ENCODE results near the gene TRMT2A.
A peak's percentile ranks its signal among the peaks of the same experiment; 100 is the strongest.

The TRMT2A gene

GRCh38 chr22:20090730-20091240 lies 26.2 kb downstream of the TRMT2A start:
- peak in 1 of 2 experiments; percentile 36 for DNase-seq (ENCODE audit: low read depth in 1 of 2, low spot score in 1 of 2)
- TF ChIP-seq, protein P1, sequence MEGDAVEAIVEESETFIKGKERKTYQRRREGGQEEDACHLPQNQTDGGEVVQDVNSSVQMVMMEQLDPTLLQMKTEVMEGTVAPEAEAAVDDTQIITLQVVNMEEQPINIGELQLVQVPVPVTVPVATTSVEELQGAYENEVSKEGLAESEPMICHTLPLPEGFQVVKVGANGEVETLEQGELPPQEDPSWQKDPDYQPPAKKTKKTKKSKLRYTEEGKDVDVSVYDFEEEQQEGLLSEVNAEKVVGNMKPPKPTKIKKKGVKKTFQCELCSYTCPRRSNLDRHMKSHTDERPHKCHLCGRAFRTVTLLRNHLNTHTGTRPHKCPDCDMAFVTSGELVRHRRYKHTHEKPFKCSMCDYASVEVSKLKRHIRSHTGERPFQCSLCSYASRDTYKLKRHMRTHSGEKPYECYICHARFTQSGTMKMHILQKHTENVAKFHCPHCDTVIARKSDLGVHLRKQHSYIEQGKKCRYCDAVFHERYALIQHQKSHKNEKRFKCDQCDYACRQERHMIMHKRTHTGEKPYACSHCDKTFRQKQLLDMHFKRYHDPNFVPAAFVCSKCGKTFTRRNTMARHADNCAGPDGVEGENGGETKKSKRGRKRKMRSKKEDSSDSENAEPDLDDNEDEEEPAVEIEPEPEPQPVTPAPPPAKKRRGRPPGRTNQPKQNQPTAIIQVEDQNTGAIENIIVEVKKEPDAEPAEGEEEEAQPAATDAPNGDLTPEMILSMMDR (IDR thresholded peaks at IDR 0.05; ENCODE audit: insufficient read depth, low read length): no peak
- TF ChIP-seq, protein P2, sequence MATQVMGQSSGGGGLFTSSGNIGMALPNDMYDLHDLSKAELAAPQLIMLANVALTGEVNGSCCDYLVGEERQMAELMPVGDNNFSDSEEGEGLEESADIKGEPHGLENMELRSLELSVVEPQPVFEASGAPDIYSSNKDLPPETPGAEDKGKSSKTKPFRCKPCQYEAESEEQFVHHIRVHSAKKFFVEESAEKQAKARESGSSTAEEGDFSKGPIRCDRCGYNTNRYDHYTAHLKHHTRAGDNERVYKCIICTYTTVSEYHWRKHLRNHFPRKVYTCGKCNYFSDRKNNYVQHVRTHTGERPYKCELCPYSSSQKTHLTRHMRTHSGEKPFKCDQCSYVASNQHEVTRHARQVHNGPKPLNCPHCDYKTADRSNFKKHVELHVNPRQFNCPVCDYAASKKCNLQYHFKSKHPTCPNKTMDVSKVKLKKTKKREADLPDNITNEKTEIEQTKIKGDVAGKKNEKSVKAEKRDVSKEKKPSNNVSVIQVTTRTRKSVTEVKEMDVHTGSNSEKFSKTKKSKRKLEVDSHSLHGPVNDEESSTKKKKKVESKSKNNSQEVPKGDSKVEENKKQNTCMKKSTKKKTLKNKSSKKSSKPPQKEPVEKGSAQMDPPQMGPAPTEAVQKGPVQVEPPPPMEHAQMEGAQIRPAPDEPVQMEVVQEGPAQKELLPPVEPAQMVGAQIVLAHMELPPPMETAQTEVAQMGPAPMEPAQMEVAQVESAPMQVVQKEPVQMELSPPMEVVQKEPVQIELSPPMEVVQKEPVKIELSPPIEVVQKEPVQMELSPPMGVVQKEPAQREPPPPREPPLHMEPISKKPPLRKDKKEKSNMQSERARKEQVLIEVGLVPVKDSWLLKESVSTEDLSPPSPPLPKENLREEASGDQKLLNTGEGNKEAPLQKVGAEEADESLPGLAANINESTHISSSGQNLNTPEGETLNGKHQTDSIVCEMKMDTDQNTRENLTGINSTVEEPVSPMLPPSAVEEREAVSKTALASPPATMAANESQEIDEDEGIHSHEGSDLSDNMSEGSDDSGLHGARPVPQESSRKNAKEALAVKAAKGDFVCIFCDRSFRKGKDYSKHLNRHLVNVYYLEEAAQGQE (IDR thresholded peaks at IDR 0.05; ENCODE audit: insufficient replicate concordance, low read depth): no peak
- no peak for TF ChIP-seq GABPA (IDR thresholded peaks at IDR 0.05; ENCODE audit: low read depth)
- TF ChIP-seq SPI1 (IDR thresholded peaks at IDR 0.05; ENCODE audit: borderline replicate concordance, low read depth): no peak
- TF ChIP-seq POLR2AphosphoS5 (IDR thresholded peaks at IDR 0.05; ENCODE audit: low read depth): no peak
- Histone ChIP-seq H3K4me3 (replicated peaks; ENCODE audit: insufficient read depth, low read length) (no peak overlapping the region), H3K27me3 (ENCODE audit: insufficient read depth, poor library complexity, severe bottlenecking) (no peaks in the 10 kb centered on the region), H3K27ac (replicated peaks) (no peak overlapping the region)

DNA sequence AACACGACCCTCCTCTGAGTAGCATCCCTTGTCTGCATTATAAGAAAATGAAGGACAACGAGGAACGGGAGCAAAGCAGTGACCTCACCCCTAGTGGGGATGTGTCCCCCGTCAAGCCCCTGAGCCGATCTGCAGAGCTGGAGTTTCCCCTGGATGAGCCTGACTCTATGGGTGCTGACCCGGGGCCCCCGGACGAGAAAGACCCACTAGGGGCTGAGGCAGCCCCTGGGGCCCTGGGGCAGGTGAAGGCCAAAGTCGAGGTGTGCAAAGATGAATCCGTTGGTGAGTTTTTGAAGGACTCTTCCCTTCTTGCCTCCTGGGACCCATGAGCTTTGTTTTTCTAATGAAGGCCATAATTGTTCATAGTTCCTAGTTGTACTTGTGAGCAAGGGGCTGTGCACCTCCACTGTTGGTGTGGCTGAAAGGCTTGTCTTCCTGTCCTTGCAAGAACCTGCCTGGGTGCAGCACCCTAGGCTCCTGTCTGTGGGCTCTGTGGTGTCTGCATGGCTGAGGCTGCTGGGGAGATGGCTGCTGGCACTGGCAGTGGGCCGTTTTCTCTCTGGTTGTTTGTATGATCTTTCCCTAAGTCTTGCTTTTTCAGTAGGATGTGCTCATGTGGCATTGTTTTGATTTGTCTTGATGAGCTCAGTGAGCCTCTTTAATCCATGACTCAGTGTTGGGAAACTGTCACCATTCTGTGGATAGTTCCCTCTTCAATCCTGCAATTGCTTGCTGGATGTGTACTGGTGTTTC lies 26.9 kb downstream of the TRMT2A start:
- TF ChIP-seq SPI1 (IDR thresholded peaks at IDR 0.05; ENCODE audit: borderline replicate concordance, low read depth) (no peak), GABPA (IDR thresholded peaks at IDR 0.05; ENCODE audit: low read depth) (no peak), POLR2AphosphoS5 (IDR thresholded peaks at IDR 0.05; ENCODE audit: low read depth) (no peak)
- TF ChIP-seq, protein P2 (IDR thresholded peaks at IDR 0.05; ENCODE audit: insufficient replicate concordance, low read depth): no peak
- TF ChIP-seq, protein P1 (IDR thresholded peaks at IDR 0.05; ENCODE audit: insufficient read depth, low read length): no peak
- no peak overlapping the region for H3K27ac ChIP-seq (replicated peaks)
- H3K27me3 ChIP-seq (ENCODE audit: insufficient read depth, poor library complexity, severe bottlenecking): no peaks in the 10 kb centered on the region
- DNase-seq (ENCODE audit: low read depth in 1 of 2, low spot score in 1 of 2): no peak
- H3K4me3 ChIP-seq (replicated peaks; ENCODE audit: insufficient read depth, low read length): no peak overlapping the region

DNA sequence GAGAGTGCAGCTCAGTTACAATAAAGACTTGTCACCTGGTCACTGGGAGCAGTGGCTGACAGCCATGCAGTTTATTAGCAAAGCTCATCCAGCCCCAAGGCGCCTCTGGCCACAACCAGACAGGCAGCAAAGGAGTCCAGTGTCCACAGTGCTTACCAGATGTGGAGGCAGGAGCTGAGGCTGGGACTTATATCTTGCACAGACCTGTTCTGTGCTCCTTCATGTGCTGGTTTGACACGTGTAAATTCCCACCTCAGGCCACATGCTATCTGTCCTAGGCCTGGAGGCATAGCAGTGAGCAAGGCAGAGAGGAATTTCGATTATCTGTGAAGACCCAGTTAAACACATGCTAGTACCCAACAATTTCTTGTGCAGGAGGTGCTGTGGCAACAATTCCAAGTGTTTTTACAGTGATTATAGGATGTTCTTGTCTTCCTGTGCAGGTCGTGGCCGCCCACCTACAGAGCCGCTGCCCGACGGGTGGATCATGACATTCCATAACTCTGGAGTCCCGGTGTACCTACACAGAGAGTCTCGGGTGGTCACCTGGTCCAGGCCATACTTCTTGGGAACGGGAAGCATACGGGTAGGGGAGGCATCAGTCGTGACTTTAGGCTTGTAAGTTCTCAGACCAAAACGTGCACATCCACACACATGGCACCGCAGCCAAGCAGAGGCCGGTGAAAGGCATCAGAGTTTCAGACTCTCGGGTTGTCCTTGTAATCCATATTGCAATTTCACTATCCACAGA lies 27.6 kb downstream of the TRMT2A start:
- Histone ChIP-seq H3K4me3 (replicated peaks; ENCODE audit: insufficient read depth, low read length) (no peak overlapping the region), H3K27ac (replicated peaks) (no peak overlapping the region), H3K27me3 (ENCODE audit: insufficient read depth, poor library complexity, severe bottlenecking) (no peaks in the 10 kb centered on the region)
- TF ChIP-seq SPI1 (IDR thresholded peaks at IDR 0.05; ENCODE audit: borderline replicate concordance, low read depth) (no peak), GABPA (IDR thresholded peaks at IDR 0.05; ENCODE audit: low read depth) (no peak), POLR2AphosphoS5 (IDR thresholded peaks at IDR 0.05; ENCODE audit: low read depth) (no peak)
- TF ChIP-seq, protein P2 (IDR thresholded peaks at IDR 0.05; ENCODE audit: insufficient replicate concordance, low read depth): no peak
- TF ChIP-seq, protein P1 (IDR thresholded peaks at IDR 0.05; ENCODE audit: insufficient read depth, low read length): no peak
- DNase-seq (ENCODE audit: low read depth in 1 of 2, low spot score in 1 of 2): no peak
